ENCODE data around the gene KLHDC4. TPM values are rescaled to one million over a fixed set of nuclear protein-coding genes. Genes with fewer than 3 reads are reported as not detected.
A peak's percentile ranks its signal among the peaks of the same experiment; 100 is the strongest.

The KLHDC4 gene
- polyA plus RNA-seq, 3 donors: 11.2 to 26.4 (median 12.6) TPM

DNA sequence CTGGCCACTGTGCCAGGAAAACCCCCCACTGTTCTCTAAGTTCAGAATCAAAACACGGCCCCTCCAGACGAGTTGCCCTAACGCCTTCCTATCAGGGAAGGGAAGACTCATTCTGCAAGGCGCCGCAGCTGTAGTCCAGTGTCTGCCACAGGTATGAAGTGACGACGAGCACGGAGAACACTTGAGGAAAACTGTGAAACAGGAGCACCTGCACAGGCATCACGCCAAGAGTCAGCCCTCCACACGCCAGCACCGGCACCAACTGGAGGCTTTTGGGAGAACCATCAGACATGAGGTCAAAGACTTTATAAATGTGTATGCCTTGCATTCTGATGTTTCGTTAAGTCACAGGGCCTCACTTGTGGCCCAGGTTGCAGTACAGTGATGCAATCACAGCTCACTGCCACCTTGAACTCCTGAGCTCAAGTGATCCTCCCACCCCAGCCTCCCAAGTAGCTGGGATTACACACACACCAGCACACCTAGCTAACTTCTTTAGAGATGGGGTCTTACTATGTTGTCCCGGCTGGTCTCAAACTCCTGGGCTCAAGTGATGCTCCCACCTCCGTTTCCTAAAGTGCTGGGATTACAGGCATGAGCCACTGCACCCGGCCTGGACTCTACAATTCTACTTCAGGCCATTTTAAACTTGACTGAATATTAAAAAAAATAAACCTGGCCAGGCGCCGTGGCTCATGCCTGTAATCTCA lies 22.9 kb downstream of the KLHDC4 start:
- H3K27me3 Mint-ChIP-seq (ENCODE audit: low read depth in 3 of 3): no peaks in the 10 kb centered on the region
- Histone ChIP-seq H4K20me1 (ENCODE audit: insufficient read depth, low read length) (peaks cover 3% of the 10 kb centered on the region), H3K9ac (ENCODE audit: insufficient read depth, low read length, poor library complexity, severe bottlenecking) (no peak overlapping the region), H3K4me2 (replicated peaks; ENCODE audit: extremely low read depth, low read length, poor library complexity, severe bottlenecking) (no peak overlapping the region), H3K79me2 (ENCODE audit: insufficient read depth, low read length) (no peaks in the 10 kb centered on the region), H3K27me3 (ENCODE audit: control insufficient read depth in 2 of 2, insufficient read depth in 2 of 2, low read length in 2 of 2) (no peaks in the 10 kb centered on the region), H3K9me3 (replicated peaks in 1 of 2; ENCODE audit: control insufficient read depth in 1 of 2, insufficient read depth in 1 of 2, low read length in 2 of 2) (no peaks in the 10 kb centered on the region), H3K4me1 (ENCODE audit: control insufficient read depth in 1 of 2, insufficient read depth in 2 of 2, low read length in 2 of 2) (no peaks in the 10 kb centered on the region), H3K27ac (ENCODE audit: low read depth in 1 of 2, low read length in 2 of 2) (no peak overlapping the region), H2AFZ (ENCODE audit: insufficient read depth, low read depth, low read length, poor library complexity, severe bottlenecking) (no peak overlapping the region), H3K4me3 (replicated peaks in 1 of 3; ENCODE audit: low read depth in 2 of 3, low read length in 3 of 3) (no peak overlapping the region), H3K36me3 (replicated peaks in 1 of 2; ENCODE audit: control insufficient read depth in 1 of 2, insufficient read depth in 2 of 2, low read length in 2 of 2) (peaks cover 62 to 80% of the 10 kb centered on the region in 2 donors)
- H3K9me3 Mint-ChIP-seq: no peaks in the 10 kb centered on the region
- TF ChIP-seq CTCF (IDR thresholded peaks at IDR 0.05): no peak
- no peaks in the 10 kb centered on the region for H3K4me1 Mint-ChIP-seq
- intact Hi-C loops (cut with micrococcal nuclease): no loop called here
- H3K27ac Mint-ChIP-seq: peak overlapping the region in 1 of 7 donors; percentile 42
- no peak for DNase-seq
- over 99% methylated on average over 14 of the region's 17 CpGs for WGBS (ENCODE audit: insufficient coverage)
- H3K36me3 Mint-ChIP-seq: peaks cover 56 to 65% of the 10 kb centered on the region in 2 donors
- no peak overlapping the region for H3K4me3 Mint-ChIP-seq

- Histone ChIP-seq H3K9ac (ENCODE audit: insufficient read depth, low read length, poor library complexity, severe bottlenecking) (no peak overlapping the region), H4K20me1 (ENCODE audit: insufficient read depth, low read length) (peaks cover 3% of the 10 kb centered on the region), H3K36me3 (replicated peaks in 1 of 2; ENCODE audit: control insufficient read depth in 1 of 2, insufficient read depth in 2 of 2, low read length in 2 of 2) (peaks cover 52 to 79% of the 10 kb centered on the region in 2 donors), H3K4me3 (replicated peaks in 1 of 3; ENCODE audit: low read depth in 2 of 3, low read length in 3 of 3) (no peak overlapping the region), H3K9me3 (replicated peaks in 1 of 2; ENCODE audit: control insufficient read depth in 1 of 2, insufficient read depth in 1 of 2, low read length in 2 of 2) (no peaks in the 10 kb centered on the region), H3K27ac (ENCODE audit: low read depth in 1 of 2, low read length in 2 of 2) (no peak overlapping the region), H3K27me3 (ENCODE audit: control insufficient read depth in 2 of 2, insufficient read depth in 2 of 2, low read length in 2 of 2) (no peaks in the 10 kb centered on the region), H3K4me2 (replicated peaks; ENCODE audit: extremely low read depth, low read length, poor library complexity, severe bottlenecking) (no peak overlapping the region), H2AFZ (ENCODE audit: insufficient read depth, low read depth, low read length, poor library complexity, severe bottlenecking) (no peak overlapping the region), H3K4me1 (ENCODE audit: control insufficient read depth in 1 of 2, insufficient read depth in 2 of 2, low read length in 2 of 2) (no peaks in the 10 kb centered on the region), H3K79me2 (ENCODE audit: insufficient read depth, low read length) (no peaks in the 10 kb centered on the region)
- H3K9me3 Mint-ChIP-seq: no peaks in the 10 kb centered on the region
- 95% methylated on average over 15 of the region's 16 CpGs for WGBS (ENCODE audit: insufficient coverage)
- no peak for DNase-seq
- no peak overlapping the region for H3K27ac Mint-ChIP-seq
- H3K4me3 Mint-ChIP-seq: no peak overlapping the region
- no peaks in the 10 kb centered on the region for H3K4me1 Mint-ChIP-seq
- no peaks in the 10 kb centered on the region for H3K27me3 Mint-ChIP-seq (ENCODE audit: low read depth in 3 of 3)
- intact Hi-C loops (cut with micrococcal nuclease): no loop called here
- peaks cover 48 to 54% of the 10 kb centered on the region in 2 donors for H3K36me3 Mint-ChIP-seq
- TF ChIP-seq CTCF (IDR thresholded peaks at IDR 0.05): no peak
These were observed 23.9 kb downstream of the KLHDC4 start for GRCh38 chr16:87741700-87742415.

All from CD14-positive monocyte (primary cell).